ENCODE results near the gene TMEM270.

TMEM270 gene

GRCh38 chr7:73909051-73909941 lies 48.3 kb downstream of the TMEM270 start:
- no peak for DNase-seq

- no peak for DNase-seq
These were observed 49.0 kb downstream of the TMEM270 start for GRCh38 chr7:73909996-73910395.

GRCh38 chr7:73912223-73912622 lies 51.3 kb downstream of the TMEM270 start:
- no peak for DNase-seq

Measured in NCI-H187 treated with DMSO at 0.1 percent for 48 hours (cell line).